HepG2 (cell line): ENCODE data around the gene RALB. TPM values are rescaled to one million over a fixed set of nuclear protein-coding genes. Genes with fewer than 3 reads are reported as not detected.

Experiments
- ATAC-seq: fragments of 200-7000 bp; cut with Tn5 transposase; 3 replicates; pipeline ENCODE4 v1.9.1; 2020; ENCODE audit warnings: mild to moderate bottlenecking, moderate library complexity
- BruUV-seq: library from RNA; stranded (reverse); fragments of 400-500 nt; replicated peaks from 2 replicates; lab custom pipeline; 2021; lab: Mats Ljungman, UMichigan
- CTCF ChIA-PET: fragments of 300-600 bp; formaldehyde crosslinking; extraction: SDS; loops from one replicate; lab custom pipeline; 2021; ENCODE audit warnings: low total read pairs, inconsistent platforms, low intra/inter-chr PET ratio; lab: Yijun Ruan, JAX
- POLR2A ChIA-PET: fragments of 350-600 bp; sonication (Branson Sonifier 250); formaldehyde crosslinking; loops from one replicate; lab custom pipeline; 2020; ENCODE audit warnings: antibody characterized with exemption, inconsistent platforms; lab: Yijun Ruan, JAX
- DNase-seq: peaks from one replicate; pipeline ENCODE4 v3.0.0-alpha.2; 2015; ENCODE audit warnings: low spot score
- FAIRE-seq: peaks from 3 replicates; lab custom pipeline; 2011; peaks lifted over from hg19 to GRCh38; lab: Jason Lieb, UNC
- H2AFZ ChIP-seq: one replicate; pipeline ENCODE4 v1.6.1; 2011; ENCODE audit warnings: low read length, inconsistent platforms
- H3K27ac ChIP-seq: fragments of 300-600 bp; 3 replicates; pipeline ENCODE4 v1.8.0; 2011; ENCODE audit warnings: mixed run types, mild to moderate bottlenecking, mixed read lengths, low read length, inconsistent platforms; ENCODE audit not compliant: insufficient read depth; ENCODE audit errors: extremely low read length
- H3K27me3 ChIP-seq, 2 experiments: fragments of 200-600 bp in 1 of 2; 2 replicates in 1 of 2; 3 replicates in 1 of 2; pipeline versions ENCODE4 v1.6.0 to v1.8.0; 2011; ENCODE audit warnings: low read length in 2 of 2, mild to moderate bottlenecking in 2 of 2, moderate library complexity in 2 of 2, inconsistent platforms in 1 of 2; ENCODE audit not compliant: insufficient read depth in 2 of 2, control insufficient read depth in 1 of 2
- H3K36me3 ChIP-seq, 2 experiments: fragments of 200-600 bp in 1 of 2; replicated peaks in 1 of 2; 2 replicates in 1 of 2; 3 replicates in 1 of 2; pipeline versions ENCODE4 v1.5.1 to v1.8.0; 2011; ENCODE audit warnings: low read length in 2 of 2, inconsistent platforms in 1 of 2; ENCODE audit not compliant: insufficient read depth in 2 of 2, control insufficient read depth in 1 of 2
- H3K4me1 ChIP-seq: 2 replicates; pipeline ENCODE4 v1.5.1; 2012; ENCODE audit warnings: low read length, inconsistent platforms; ENCODE audit not compliant: insufficient read depth
- H3K4me2 ChIP-seq: 2 replicates; pipeline ENCODE4 v1.6.0; 2011; ENCODE audit warnings: low read depth, low read length, inconsistent platforms
- H3K4me3 ChIP-seq, 3 experiments: fragments of 200-600 bp in 1 of 3; sonication (generic), shearing (Covaris generic) in 1 of 3; replicated peaks in 1 of 3; 2 replicates each; pipeline ENCODE4 v1.5.1; 2011 to 2016; ENCODE audit warnings: low read length in 3 of 3, inconsistent platforms in 2 of 3, low read depth in 2 of 3, mild to moderate bottlenecking in 2 of 3, control low read depth in 1 of 3, mixed read lengths in 1 of 3; ENCODE audit not compliant: insufficient read depth in 1 of 3
- H3K79me2 ChIP-seq: one replicate; pipeline ENCODE4 v1.6.1; 2011; ENCODE audit warnings: low read length, inconsistent platforms; ENCODE audit not compliant: insufficient read depth
- H3K9ac ChIP-seq: 2 replicates; pipeline ENCODE4 v1.6.0; 2011; ENCODE audit warnings: mild to moderate bottlenecking, low read depth, low read length, inconsistent platforms; ENCODE audit not compliant: insufficient read depth
- H3K9me3 ChIP-seq: 2 replicates; pipeline ENCODE4 v1.5.1; 2012; ENCODE audit warnings: mild to moderate bottlenecking, low read length
- H4K20me1 ChIP-seq: 2 replicates; pipeline ENCODE4 v1.6.0; 2011; ENCODE audit warnings: inconsistent platforms, mild to moderate bottlenecking, low read length, moderate library complexity; ENCODE audit not compliant: insufficient read depth
- CEBPG ChIP-seq: IDR thresholded peaks from 2 replicates; pipeline ENCODE4 v1.6.1; 2016
- CREB1 ChIP-seq, 2 experiments: fragments of 450-650 bp in 1 of 2; IDR thresholded peaks; 2 replicates each; pipeline ENCODE4 v1.6.1; 2016 to 2017; ENCODE audit warnings: control low read depth in 1 of 2, mild to moderate bottlenecking in 1 of 2, missing compliant biosample characterization in 1 of 2, missing genetic modification characterization in 1 of 2
- EEA1 ChIP-seq: sonication (generic); formaldehyde crosslinking; IDR thresholded peaks from 2 replicates; pipeline ENCODE4 v1.5.1; 2020; ENCODE audit warnings: mild to moderate bottlenecking, missing genetic modification reagents, borderline replicate concordance
- FOSL2 ChIP-seq: sonication (generic); formaldehyde crosslinking; IDR thresholded peaks from 2 replicates; pipeline ENCODE4 v1.4.0; 2020; ENCODE audit warnings: missing genetic modification reagents
- HMG20A ChIP-seq: IDR thresholded peaks from 2 replicates; pipeline ENCODE4 v1.6.1; 2016; ENCODE audit warnings: borderline replicate concordance
- HOXD1 ChIP-seq: sonication (generic); formaldehyde crosslinking; IDR thresholded peaks from 2 replicates; pipeline ENCODE4 v1.5.0; 2020; ENCODE audit warnings: missing genetic modification reagents
- KLF11 ChIP-seq: IDR thresholded peaks from 2 replicates; pipeline ENCODE4 v1.6.1; 2016; ENCODE audit warnings: missing compliant biosample characterization
- MTA3 ChIP-seq: sonication (generic); formaldehyde crosslinking; IDR thresholded peaks from 2 replicates; pipeline ENCODE4 v1.4.0; 2020; ENCODE audit warnings: missing genetic modification reagents
- NFRKB ChIP-seq: fragments of 450-650 bp; IDR thresholded peaks from 2 replicates; pipeline ENCODE4 v1.6.1; 2017
- NFYC ChIP-seq: IDR thresholded peaks from 2 replicates; pipeline ENCODE4 v1.6.1; 2016; ENCODE audit warnings: missing genetic modification reagents, missing compliant biosample characterization
- NR2F1 ChIP-seq, 2 experiments: fragments of 450-650 bp in 1 of 2; formaldehyde crosslinking in 1 of 2; IDR thresholded peaks; 2 replicates each; pipeline versions ENCODE4 v1.5.0 to v1.6.1; 2016 to 2020; ENCODE audit warnings: mild to moderate bottlenecking in 1 of 2, missing compliant biosample characterization in 1 of 2, missing genetic modification reagents in 1 of 2, moderate library complexity in 1 of 2
- RBAK ChIP-seq: sonication (generic); formaldehyde crosslinking; IDR thresholded peaks from 2 replicates; pipeline ENCODE4 v1.5.1; 2020; ENCODE audit warnings: mild to moderate bottlenecking, missing genetic modification reagents
- SOX5 ChIP-seq: IDR thresholded peaks from 2 replicates; pipeline ENCODE4 v1.6.1; 2016; ENCODE audit warnings: borderline replicate concordance
- TCF7 ChIP-seq: sonication (generic); IDR thresholded peaks from 2 replicates; pipeline ENCODE4 v1.6.1; 2016; ENCODE audit warnings: antibody characterized with exemption, low read depth
- ZNF17 ChIP-seq: sonication (generic); formaldehyde crosslinking; IDR thresholded peaks from 2 replicates; pipeline ENCODE4 v1.5.0; 2020; ENCODE audit warnings: mild to moderate bottlenecking, missing genetic modification reagents
- ZNF317 ChIP-seq: sonication (generic); formaldehyde crosslinking; IDR thresholded peaks from 2 replicates; pipeline ENCODE4 v1.5.0; 2020; ENCODE audit warnings: mild to moderate bottlenecking, missing genetic modification reagents
- ZNF570 ChIP-seq: sonication (generic); formaldehyde crosslinking; IDR thresholded peaks from 2 replicates; pipeline ENCODE4 v1.4.0; 2020; ENCODE audit warnings: mild to moderate bottlenecking, missing genetic modification reagents, borderline replicate concordance
- ZNF629 ChIP-seq: sonication (generic); formaldehyde crosslinking; conservative IDR thresholded peaks from 2 replicates; pipeline ENCODE4 v1.5.0; 2020; ENCODE audit warnings: missing genetic modification reagents
- ZNF660 ChIP-seq: sonication (generic); formaldehyde crosslinking; IDR thresholded peaks from 2 replicates; pipeline ENCODE4 v1.5.1; 2020; ENCODE audit warnings: mild to moderate bottlenecking, low read depth, missing genetic modification reagents, borderline replicate concordance
- WGBS: methylation state at CpG from one replicate; pipeline ENCODE4 v1.1.6; 2017; ENCODE audit warnings: low lambda C conversion rate; 5-methylcytosine and 5-hydroxymethylcytosine counted together
- in situ Hi-C: cut with HindIII; loops from 2 replicates; pipeline ENCODE4 v1.10.0; 2017; ENCODE audit warnings: low pct_unique_long_range_greater_than_20kb; ENCODE audit not compliant: extremely low pct_ligation_motif_present
- intact Hi-C: fragments of 100-400 bp; cut with micrococcal nuclease; formaldehyde crosslinking; loops from one replicate; pipeline ENCODE4 v1.10.0; 2022; ENCODE audit not compliant: unreplicated experiment
- polyA plus RNA-seq, 8 experiments: library from polyadenylated mRNA; depleted of rRNA in 3 of 8; stranded (reverse) in 7 of 8; unstranded in 1 of 8; fragments of >200 nt; fragmentation: Illumina TruSeq in 4 of 8; extraction: Trizol in 4 of 8; gene quantifications; 2 replicates each; pipeline versions ENCODE4 v1.2.1 to v1.2.3, GENCODE V29; 2011 to 2016; ENCODE audit warnings: low read depth in 4 of 8, missing spikeins in 1 of 8, mixed read lengths in 1 of 8; ENCODE audit not compliant: insufficient read depth in 1 of 8
- total RNA-seq, 5 experiments: library from RNA; depleted of rRNA; stranded (reverse); fragments of >200 nt; fragmentation: Illumina TruSeq; extraction: Trizol; gene quantifications; 2 replicates each; pipeline ENCODE4 v1.2.3, GENCODE V29; 2016; ENCODE audit warnings: low read depth in 1 of 5
- TF ChIP-seq, protein P1 (sequence below): sonication (generic); formaldehyde crosslinking; IDR thresholded peaks from 2 replicates; pipeline ENCODE4 v1.4.0; 2020; ENCODE audit warnings: mild to moderate bottlenecking, missing genetic modification reagents
- TF ChIP-seq, protein P2 (sequence below): sonication (generic); formaldehyde crosslinking; IDR thresholded peaks from 2 replicates; pipeline ENCODE4 v1.4.0; 2020; ENCODE audit warnings: missing genetic modification reagents, mild to moderate bottlenecking, borderline replicate concordance

The RALB gene
- total and polyA plus RNA-seq, 2 of the 13 experiments (the other 11 are each of a cell fraction or from before 2014, with no cell fraction given), result 37.8 to 43.2 TPM

DNA sequence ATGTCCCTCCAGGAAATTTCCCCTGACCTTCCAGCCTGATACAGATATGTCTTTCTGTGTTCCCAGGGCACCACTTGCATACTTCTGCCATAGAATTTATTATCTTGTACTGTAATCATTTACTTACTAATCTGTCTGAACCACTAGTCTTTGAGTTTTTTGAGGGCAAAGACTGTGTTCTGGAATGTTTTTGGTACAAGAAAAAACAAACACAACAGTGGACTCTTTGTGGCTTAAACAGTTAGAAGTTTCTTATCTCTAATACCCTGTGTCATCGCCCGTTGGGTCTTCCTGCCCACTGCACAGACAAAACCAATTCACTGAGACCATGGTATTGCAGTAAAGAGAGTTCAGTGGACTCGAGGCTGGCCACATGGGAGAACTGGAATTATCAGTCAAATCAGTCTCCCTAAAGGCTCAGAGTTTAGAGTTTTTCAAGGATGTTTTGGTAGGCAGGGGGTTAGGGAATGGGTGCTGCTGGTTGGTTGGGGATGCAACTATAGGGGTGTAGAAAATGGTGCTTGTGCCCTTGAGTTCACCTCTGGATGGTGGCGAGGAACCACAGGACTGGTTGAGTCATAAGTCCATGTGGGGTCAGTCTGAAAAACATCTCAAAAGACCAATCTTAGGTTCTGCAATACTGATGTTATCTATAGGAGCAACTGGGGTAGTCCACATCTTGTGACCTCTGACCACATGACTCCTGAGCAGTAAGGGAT lies 20.3 kb downstream of the RALB start:
- ChIA-PET POLR2A (no interaction called here), CTCF (no interaction called here)
- Histone ChIP-seq H3K4me1 (peaks cover 67% of the 10 kb centered on the region), H3K79me2 (peaks cover 28% of the 10 kb centered on the region), H3K9ac (peak overlapping the region; percentile 42), H3K4me2 (peak overlapping the region; percentile 54), H3K27ac (peak overlapping the region; percentile 86), H3K36me3 (no peaks in the 10 kb centered on the region), H3K4me3 (no peak overlapping the region; a peak in 1 of 6 replicates), H4K20me1 (no peaks in the 10 kb centered on the region), H3K27me3 (no peaks in the 10 kb centered on the region), H2AFZ (no peak overlapping the region), H3K9me3 (peaks cover 10% of the 10 kb centered on the region)
- intact Hi-C loops (loop anchor here (1.0 kb wide), 1 partner anchor 20 kb away; no protein-coding TSS in a partner anchor), in situ Hi-C loops (no loop called here)
- 29% methylated on average over 4 of the region's 4 CpGs for WGBS
- FAIRE-seq, result peak; percentile 54
- DNase-seq, result peak; percentile 95
- peak; percentile 92 for ATAC-seq
- TSS peak; percentile 66 for BruUV-seq
- no peak for TF ChIP-seq ZNF570 (CRISPR knock-in tag)
- peak; percentile 71 for TF ChIP-seq TCF7
- TF ChIP-seq, protein P1, sequence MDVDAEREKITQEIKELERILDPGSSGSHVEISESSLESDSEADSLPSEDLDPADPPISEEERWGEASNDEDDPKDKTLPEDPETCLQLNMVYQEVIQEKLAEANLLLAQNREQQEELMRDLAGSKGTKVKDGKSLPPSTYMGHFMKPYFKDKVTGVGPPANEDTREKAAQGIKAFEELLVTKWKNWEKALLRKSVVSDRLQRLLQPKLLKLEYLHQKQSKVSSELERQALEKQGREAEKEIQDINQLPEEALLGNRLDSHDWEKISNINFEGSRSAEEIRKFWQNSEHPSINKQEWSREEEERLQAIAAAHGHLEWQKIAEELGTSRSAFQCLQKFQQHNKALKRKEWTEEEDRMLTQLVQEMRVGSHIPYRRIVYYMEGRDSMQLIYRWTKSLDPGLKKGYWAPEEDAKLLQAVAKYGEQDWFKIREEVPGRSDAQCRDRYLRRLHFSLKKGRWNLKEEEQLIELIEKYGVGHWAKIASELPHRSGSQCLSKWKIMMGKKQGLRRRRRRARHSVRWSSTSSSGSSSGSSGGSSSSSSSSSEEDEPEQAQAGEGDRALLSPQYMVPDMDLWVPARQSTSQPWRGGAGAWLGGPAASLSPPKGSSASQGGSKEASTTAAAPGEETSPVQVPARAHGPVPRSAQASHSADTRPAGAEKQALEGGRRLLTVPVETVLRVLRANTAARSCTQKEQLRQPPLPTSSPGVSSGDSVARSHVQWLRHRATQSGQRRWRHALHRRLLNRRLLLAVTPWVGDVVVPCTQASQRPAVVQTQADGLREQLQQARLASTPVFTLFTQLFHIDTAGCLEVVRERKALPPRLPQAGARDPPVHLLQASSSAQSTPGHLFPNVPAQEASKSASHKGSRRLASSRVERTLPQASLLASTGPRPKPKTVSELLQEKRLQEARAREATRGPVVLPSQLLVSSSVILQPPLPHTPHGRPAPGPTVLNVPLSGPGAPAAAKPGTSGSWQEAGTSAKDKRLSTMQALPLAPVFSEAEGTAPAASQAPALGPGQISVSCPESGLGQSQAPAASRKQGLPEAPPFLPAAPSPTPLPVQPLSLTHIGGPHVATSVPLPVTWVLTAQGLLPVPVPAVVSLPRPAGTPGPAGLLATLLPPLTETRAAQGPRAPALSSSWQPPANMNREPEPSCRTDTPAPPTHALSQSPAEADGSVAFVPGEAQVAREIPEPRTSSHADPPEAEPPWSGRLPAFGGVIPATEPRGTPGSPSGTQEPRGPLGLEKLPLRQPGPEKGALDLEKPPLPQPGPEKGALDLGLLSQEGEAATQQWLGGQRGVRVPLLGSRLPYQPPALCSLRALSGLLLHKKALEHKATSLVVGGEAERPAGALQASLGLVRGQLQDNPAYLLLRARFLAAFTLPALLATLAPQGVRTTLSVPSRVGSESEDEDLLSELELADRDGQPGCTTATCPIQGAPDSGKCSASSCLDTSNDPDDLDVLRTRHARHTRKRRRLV (CRISPR knock-in tag), result no peak
- TF ChIP-seq HOXD1 (CRISPR knock-in tag), result 0 out of 2 replicates have a peak, but pooled peaks have one; percentile 49
- no peak for TF ChIP-seq CREB1 (IDR thresholded peaks at IDR 0.05)
- TF ChIP-seq CREB1 (CRISPR knock-in tag; IDR thresholded peaks at IDR 0.05), result peak; percentile 73
- TF ChIP-seq ZNF317 (CRISPR knock-in tag), result peak; percentile 68; the same call in 1 of the 2 replicates
- TF ChIP-seq ZNF660 (CRISPR knock-in tag), result no peak
- TF ChIP-seq, protein P2, sequence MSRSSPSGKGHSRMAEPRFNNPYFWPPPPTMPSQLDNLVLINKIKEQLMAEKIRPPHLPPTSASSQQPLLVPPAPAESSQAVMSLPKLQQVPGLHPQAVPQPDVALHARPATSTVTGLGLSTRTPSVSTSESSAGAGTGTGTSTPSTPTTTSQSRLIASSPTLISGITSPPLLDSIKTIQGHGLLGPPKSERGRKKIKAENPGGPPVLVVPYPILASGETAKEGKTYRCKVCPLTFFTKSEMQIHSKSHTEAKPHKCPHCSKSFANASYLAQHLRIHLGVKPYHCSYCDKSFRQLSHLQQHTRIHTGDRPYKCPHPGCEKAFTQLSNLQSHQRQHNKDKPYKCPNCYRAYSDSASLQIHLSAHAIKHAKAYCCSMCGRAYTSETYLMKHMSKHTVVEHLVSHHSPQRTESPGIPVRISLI, result peak; percentile 86
- peak; percentile 68 for TF ChIP-seq CEBPG (CRISPR knock-in tag)
- TF ChIP-seq NR2F1 (CRISPR knock-in tag; IDR thresholded peaks at IDR 0.05), result no peak
- TF ChIP-seq RBAK (CRISPR knock-in tag), result no peak; the same call in 1 of the 2 replicates
- TF ChIP-seq NFYC (CRISPR knock-in tag), result no peak
- TF ChIP-seq SOX5, result peak; percentile 80
- peak; percentile 84 for TF ChIP-seq ZNF629 (CRISPR knock-in tag)
- TF ChIP-seq KLF11 (CRISPR knock-in tag), result peak; percentile 59; the same call in 1 of the 2 replicates
- TF ChIP-seq MTA3 (CRISPR knock-in tag), result no peak
- no peak for TF ChIP-seq ZNF17 (CRISPR knock-in tag)
- TF ChIP-seq HMG20A (CRISPR knock-in tag), result peak; percentile 83
- TF ChIP-seq NFRKB, result no peak
- TF ChIP-seq FOSL2 (CRISPR knock-in tag), result peak; percentile 75
- no peak for TF ChIP-seq EEA1 (CRISPR knock-in tag)
